HG03066 (cell line): ENCODE data around the gene SHOC1.
"Not testable (repeated sequence)": the region's sequence is repeated elsewhere in the genome, so short reads cannot be mapped to it uniquely, and the experiment has no call there.

ENCODE experiments used
- ATAC-seq: cut with Tn5 transposase; IDR thresholded peaks from one replicate; pipeline ENCODE4 v1.9.1; 2021; ENCODE audit warnings: low read depth; ENCODE audit not compliant: unreplicated experiment

SHOC1 gene

DNA sequence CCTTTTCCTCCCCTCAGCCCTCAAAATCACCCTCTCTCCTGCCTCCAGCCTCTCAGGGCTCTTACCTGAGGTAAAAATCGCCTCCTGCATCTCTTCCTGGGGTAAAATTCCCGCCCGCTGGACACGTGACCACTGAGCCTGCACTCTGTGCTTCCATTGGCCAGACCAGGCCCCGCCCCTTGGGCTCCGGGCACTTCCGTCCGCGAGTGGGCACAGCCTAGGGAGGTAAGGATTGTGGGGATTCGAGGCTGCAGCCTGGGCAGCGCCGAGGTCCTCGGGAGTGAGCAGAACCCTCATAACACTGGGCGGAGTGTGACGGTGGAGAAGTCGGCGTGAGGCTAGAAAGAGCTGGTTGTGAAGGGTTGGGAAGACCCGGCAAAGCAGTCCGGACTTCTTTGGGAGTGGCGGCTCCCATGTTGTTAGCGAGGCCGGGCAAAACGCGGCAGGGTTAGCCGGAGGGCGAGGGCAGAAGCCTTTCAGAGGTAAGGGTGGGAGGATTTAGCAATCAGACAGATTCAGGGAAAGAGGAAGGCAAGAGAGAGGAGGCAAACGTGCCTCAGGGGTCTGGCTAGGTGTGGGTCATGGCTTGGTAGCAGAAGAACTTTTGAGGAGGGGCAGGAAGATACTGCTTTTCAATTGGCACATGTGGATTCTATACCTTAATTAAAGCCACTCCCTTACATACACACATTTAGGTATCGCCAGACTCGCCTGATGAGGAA, at the start of gene SHOC1:
SHOC1 (minus strand) TSS at position 103 of the 722 bp plus-strand sequence. CDS start 3,519 bp downstream, outside the sequence.
- no peak for ATAC-seq

DNA sequence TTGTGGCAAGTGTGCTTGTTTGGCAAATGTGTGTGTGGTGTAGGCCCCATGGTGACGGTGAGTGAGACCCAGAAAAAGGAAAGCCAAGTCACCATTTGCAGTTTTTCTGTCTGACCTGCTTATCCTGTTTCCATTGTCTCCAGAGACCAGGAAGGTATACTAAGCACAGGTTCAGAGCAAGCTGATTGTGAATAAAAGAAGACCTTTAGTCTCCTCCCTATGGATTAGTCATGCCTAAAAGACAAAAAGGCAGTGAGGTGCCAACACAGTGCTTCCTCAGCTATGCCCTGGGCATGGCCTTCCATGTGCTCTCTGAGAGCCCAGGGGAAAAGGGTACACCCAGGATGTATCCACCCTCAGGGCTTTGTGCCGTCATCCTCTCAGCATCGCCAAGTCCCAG, 49.2 kb upstream of the SHOC1 start:
- ATAC-seq, result no peak

DNA sequence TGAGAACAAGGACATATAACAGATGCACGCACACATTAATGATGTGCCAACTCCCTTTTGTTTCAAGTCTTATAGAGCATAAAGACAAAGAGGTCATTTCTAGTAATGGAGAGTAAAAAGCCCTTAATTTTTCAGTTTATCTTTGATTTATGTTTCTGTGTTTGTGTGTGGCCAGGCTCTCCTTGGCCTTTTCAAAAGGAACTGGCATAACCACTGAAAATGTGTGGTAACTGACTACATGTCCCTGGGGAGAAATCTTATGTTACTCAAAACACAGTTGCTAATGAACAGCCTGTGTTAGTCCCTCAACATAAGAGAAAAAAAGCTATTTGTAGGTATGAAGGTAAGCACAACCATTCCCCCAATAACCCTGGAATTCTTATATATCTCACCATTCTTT, 47.6 kb upstream of the SHOC1 start:
- no peak for ATAC-seq

DNA sequence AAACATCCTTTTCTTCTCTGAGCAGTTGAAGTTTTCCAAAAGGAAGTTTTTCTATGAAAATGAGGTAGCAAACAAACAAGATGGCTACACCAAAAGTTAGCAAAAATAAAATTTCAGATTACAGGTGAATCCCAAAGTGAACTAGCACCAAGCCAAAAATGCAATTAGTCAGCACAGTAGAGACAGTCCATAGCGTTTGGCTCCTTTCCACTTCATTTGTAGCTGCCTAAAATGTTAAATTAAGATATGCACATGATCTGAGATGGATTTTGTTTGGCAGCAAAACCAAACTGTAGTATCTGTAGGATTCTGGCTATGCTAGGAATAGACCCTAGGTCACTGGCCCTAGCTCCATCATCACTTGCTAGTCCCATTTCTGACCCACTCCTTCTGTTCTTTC, 45.7 kb upstream of the SHOC1 start:
- ATAC-seq, result no peak

DNA sequence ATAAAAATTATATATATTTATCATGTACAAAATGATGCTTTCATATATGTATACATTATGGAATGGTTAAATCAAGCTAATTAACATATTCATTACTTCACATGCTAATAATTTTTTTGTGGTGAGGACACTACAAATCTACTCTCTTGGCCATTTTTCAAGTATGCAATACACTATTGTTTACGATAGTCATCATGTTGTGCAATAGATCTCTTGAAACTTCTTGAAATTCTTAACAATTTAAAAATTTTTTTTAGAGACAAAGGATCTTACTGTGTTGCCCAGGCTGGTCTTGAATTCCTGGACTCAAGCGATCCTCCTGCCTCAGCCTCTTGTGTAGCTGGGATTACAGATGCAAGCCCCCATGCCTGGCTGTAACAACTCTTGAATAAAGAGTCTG, 45.2 kb upstream of the SHOC1 start:
- no peak for ATAC-seq

DNA sequence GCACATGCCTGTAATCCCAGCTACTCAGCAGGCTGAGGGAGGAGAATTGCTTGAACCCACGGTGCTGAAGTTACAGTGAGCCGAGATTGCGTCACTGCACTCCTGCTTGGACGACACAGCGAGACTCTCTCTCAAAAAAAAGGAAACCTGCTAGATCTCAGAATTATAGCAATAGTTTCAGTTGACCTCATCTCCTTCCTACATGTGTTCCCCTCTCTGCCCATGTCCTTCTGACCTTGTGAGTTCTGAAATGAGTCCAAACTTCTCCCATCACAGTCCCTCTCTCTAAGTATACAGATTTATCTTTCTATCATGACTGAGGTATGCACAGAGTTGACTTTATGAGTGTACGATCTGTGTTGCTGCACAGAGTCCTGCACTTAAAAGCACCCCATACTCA, 44.6 kb upstream of the SHOC1 start:
- ATAC-seq, result no peak

DNA sequence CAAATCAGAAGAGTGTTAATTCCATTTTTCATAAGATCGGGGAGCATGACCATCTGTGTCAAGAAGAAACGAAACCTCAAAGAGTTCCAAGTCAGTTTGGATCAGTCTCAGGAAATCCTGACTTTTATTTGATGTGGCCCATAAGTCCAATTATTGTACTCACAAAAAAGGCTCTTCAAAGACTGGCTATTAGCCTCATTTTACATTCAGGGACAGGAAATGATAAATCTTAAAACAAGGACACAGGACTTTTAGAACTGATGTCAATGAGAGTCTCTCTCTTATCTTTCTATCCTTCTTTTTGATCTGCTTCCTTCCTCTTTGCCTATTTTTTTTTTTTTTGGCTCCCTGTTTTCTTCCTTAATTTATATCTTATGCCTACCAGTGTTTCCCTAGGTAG, 43.7 kb upstream of the SHOC1 start:
- no peak for ATAC-seq

DNA sequence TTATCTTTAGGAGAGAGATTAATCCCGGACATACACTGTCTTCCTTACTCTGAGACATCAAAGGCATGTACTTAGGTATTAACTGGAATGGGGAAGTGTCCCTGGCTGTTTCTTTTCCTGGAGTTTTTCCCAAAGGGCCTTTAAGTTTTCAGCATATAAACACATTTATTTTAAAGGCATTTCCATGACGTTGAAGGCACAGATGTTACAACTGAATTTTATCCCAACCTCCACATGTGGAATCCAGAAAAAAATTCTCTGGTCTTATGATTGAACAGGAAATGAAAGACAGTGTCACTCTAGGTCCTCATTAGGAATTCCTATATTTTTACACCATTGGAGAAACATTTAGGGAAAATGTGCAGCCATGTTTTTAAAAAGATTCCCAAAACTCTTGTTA, 41.6 kb upstream of the SHOC1 start:
- no peak for ATAC-seq

DNA sequence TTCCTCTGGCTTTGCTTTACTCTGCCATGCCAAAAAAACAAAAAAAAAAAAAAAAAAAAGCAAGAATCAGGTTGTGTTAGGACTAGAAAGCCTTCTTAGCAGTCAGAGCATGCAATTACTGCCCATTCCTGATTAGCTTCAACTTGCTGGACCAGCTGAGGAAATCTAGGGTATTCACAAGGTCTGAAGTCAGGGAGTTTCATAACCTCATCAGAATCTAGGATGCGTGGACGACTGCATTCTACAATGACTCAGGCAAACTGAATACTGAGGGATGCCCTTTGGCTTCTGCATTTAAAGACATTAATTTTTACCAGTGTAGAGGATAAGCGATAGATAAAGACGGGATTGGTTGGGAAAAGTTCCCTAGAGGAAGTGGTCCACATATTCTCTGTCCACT, 39.2 kb upstream of the SHOC1 start:
- ATAC-seq, result no peak

DNA sequence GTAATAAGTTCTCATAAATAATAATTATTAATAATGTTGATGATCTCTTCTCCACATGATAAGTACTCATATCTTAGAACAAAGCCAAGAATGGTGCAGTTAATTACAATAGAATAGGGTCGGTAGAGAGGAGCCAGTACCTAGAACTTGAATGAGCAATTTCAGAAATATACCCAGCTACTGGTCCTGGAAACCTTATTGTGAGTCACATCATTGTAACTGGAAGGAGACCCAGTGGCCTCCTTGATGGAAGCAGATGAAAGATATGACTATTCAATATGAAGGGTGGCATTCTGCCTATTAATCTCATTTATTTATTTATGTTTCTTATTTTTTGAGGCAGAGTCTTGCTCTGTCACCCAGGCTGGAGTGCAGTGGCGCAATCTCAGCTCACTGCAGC, 37.7 kb upstream of the SHOC1 start:
- ATAC-seq, result no peak

DNA sequence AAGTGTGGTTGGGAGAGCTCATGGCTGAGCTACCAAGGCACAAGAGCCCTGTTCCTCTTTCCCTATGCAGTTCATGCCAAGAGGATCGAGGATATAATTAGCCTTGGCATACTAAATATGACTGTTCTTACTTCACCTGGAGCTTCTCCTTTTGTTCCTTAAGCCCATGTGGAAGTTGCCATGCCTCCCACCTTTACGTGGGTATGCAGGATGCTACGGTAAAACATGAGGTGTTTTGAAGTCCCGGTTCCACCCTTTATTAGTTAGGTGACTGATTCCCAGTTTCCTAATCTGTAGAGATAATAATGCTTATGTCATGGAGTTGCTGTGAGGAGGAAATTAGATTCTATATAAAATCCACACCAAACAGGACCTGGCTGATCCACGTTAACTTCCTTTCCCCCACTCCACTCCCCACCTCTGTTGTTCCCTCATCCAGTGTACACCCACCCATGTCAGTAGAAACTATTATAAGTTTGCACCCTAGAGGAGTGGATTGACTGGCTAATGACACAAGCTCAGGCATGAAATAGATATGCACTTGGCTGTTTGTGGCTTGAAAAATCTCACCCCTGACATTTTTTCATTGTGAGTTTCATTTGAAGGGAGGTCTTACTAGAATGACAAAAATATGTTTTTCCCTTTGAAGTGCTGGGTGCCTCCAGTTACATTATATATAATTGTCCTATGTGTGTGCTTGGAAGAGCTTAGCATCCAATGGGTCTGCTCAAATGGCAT, 36.8 kb upstream of the SHOC1 start:
- ATAC-seq, result no peak

DNA sequence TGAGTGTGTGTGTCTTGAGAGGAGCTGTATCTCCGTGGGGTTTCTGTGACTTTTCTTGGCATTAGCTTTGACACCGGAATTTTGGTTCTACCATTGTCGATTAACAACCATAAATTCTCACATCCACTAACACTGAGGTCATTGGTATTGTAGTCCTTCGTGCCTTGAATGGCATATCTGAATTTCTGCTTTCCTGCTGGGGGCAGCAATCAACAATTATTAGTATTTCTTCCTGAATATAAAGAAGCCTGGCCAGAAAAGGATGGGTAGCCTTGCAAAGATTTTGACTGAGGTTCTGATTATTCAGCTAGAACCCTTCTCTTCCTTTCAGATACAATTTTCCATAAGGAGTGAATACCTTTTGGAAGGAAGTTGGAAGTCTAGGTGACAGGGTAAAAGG, 33.5 kb upstream of the SHOC1 start:
- ATAC-seq, result no peak

DNA sequence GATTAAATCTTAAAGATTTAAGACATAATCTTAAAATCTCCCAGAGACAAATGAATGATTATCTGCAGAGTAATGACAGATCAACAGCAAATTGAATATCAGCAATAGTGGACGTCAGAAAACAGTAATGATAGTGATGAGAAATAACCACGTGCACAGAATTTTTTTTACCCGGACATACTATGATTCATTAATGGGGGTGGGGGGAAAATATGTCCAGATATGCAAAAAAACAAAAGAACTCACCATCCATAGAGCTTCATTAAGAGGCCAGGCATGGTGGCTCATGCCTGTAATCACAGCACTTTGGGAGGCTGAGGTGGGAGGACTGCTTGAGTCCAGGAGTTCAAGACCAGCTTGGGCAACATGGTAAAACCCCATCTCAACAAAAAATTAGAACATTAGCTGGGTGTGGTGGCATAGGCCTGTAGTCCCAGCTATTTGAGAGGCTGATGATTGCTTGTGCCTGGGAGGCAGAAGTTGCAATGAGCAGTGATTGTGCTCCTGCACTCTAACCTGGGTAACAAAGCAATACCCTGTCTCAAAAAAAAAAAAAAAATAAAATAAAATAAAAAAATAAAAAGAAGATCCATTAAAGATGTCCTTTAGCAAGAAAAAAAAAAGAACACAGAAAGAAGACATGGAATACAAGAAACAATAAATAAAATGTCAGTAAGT, 30.9 kb upstream of the SHOC1 start:
- ATAC-seq, result no peak

DNA sequence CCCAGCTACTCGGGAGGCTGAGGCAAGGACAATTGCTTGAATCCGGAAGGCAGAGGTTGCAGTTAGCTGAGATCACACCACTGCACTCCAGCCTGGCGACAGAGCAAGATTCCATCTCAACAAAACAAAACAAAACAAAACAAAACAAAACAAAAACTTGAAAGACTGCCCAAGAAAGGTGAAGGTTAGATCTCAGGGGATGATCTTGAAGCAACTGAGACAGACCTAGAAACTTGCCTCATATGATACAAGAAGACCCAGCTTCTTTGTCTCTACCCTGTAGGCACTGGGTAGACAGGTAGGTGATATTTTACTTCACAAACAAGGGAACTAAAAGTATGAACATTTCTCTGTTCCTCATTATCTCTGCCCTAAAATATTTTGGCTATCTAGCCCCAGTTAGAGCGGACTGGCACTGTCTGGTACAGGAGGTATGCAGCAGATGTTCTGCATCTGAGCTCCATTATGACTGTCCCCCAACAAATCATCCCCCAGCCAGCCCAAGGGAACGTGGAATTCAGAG, 26.3 kb upstream of the SHOC1 start:
- no peak for ATAC-seq

DNA sequence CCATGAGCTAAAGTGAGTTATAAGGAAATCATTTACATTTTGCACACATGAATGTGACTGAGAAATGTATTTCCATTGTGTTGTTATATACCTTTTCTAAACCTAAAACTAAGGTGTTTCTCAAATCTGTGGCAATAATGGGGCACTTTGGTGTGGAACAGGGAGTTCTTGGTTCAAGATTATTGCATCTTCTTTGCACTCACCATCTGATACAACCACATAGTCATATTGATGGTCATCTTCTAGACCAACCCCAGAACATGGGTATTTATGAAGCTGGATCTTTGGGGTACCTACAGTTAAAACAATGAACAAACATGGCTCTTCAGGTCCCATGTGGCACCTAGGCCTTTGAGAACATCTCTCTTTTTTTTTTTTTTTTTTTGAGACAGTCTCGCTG, 24.6 kb upstream of the SHOC1 start:
- ATAC-seq, result no peak

DNA sequence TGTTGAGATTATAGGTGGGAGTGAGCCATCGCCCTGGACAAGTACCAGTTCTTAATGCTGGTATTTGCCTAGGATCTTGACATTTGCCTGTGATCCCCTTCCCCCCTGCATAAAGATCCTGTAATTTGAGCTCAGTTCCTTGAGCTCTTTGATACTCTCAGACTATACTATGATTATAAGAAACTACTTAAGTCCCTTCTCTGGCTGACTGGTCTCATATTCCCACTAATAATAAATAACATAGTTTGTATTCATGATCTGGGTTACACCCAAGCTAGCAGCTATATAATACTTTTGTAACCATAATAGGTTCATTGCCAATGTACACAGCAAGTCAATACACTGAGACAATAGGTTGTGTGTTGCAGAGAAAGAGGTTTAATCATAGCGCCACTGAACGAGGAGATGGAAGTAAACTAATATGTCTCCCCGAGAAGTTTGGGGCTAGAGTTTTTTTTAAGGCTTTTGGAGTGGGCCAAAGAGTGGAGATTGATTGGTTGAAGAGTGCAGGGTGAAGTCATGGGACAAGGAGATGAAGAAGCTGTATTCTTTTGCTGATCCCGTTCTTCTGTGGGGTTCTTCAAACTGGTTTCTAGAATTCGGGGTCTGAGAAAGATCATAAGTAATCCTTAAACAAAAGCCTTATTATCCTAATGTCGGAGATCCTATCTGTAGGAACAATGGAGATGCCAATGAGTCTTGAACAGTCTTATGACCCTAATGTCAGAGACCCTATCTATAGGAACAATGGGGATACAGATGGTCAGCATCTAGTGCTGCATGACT, 20.7 kb upstream of the SHOC1 start:
- ATAC-seq, result no peak

DNA sequence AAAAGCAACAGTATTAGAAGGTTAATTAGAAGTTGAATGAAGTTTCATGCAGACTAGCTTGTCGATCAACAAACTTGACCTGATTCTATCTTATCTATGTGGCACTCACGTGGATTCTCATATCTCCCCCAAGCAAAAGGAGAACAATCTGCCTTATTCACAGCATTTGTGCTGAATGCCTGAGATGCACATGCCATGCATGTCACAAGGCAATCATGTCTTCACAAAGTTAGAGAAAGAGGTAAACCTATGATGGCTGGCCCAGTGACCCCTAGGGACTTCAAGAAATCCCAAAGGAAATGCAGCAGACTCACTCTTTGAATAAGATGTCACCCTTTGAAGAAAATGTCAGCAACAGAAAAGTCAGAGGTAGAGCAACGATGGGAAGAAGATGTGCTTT, 17.6 kb upstream of the SHOC1 start:
- no peak for ATAC-seq

DNA sequence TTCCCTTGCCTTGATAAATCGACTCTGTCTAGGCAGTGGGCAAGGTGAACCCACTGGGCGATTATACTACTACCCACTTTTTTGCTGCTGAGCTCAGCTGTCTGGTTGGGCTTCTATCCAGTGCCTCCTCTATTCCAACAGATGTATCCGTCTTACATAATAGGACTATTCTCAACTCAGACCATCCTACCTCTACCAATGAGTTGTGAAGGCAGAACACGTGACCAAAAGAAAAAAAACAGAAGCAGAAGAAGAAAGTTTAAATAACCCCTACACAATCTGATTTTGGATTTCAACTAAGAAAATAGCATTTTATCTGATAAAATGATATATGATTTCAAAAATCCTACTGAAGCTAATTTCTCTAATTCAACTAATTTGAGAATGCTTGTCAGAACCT, 16.2 kb upstream of the SHOC1 start:
- no peak for ATAC-seq

DNA sequence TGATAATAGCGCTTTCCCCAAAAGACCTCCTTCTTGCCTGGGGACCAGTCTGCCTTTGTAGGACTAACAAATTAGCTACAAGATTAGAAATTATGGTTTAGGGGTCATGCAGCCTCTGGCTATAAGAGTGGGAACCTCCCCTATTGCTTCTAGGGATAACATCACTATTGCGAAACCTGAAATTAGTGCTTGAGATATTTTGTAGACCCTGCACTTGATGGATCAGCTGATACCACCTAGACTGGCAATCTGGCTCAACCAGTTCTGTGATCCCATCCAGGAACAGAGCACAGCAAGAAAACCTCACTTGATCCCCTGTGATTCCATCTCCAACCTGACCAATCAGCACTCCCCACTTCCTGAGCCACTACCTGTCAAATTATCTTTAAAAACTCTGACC, 15.7 kb upstream of the SHOC1 start:
- ATAC-seq, result not testable (repeated sequence)

DNA sequence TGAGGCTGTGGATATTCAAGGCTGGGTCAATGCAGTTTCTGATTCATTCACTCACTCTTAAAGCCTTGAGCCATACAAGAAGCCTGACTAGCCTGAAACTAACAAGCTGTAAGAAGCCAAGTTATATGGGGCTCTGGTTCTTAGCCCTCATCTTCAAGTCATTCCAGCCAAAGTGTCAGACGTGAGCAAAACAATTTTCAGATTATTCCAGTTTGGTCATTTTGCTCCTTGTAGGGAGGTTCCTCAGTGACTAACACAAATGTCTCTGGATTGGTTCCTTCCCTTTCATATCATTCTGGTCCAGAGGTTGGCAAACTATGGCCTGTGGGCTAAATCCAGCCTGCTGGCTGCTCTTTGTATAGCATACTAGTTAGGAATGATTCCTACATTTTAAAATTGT, 12.5 kb upstream of the SHOC1 start:
- no peak for ATAC-seq

DNA sequence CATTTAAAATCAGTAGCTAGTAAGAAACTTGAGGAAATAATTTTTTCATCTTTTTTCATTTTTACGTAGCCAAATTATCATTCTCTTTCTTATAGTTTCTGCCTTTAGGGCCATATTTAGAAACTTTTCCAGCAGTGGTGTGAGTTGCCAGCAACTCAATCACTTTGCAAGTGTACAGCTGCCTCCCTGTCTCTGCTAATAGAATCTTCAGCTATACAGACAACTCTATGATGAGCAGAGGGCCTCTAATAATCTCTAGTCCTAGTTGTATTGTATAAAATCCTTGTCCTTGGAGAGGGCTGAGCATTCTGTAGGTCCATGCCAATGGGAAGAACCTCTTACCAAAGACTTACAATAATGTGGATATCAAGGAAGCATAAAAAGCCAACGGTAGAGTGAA, 11.5 kb upstream of the SHOC1 start:
- no peak for ATAC-seq
